Stimulated activated naive CD4-positive, alpha-beta T cell (primary cell): ENCODE measurements around the gene PRSS33.

Source experiments
- DNase-seq, 6 experiments: peaks; one replicate each; lab custom pipeline; 2025; lab: John Stamatoyannopoulos, UW

The PRSS33 gene

DNA sequence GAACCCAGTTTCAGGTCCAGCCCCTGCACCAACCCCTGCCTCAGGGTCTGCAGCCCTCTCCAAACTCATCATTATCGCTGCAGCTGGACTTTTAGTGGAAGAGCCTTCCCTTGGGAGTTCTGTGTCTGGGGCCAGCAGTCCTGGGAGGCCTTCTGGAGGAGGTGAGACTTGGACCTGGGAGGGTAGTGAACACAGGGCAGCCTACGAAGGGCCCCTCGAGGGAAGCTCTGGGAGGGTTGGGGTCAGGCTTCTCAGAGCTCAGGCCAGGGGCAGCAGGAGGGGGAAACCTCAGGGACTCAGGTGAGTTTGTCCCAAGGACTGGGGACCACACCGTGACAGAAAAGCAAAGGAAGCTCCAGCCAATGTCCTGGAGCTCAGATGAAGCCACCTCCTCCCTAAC, 46.2 kb downstream of the PRSS33 start:
- no peak for DNase-seq

DNA sequence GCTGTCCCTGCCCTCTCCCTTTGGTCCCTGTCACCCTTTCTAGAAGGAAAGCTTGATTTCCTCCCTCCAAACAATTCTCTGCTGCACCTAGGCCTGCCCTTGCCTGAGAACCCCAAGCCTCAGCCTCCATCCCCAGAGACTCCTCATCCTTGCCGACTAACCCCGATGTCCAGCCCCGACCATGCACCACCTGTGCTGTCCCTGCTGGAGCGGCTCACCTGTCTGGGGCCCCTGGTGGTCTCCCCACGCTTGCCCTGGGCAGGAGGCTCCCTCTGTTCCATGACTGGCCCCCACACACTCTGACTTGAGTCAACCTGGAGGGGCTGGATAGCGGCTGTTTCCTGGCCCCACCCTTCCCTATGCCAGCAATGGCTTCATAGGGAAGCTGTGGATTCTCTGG, 46.9 kb downstream of the PRSS33 start:
- no peak for DNase-seq

DNA sequence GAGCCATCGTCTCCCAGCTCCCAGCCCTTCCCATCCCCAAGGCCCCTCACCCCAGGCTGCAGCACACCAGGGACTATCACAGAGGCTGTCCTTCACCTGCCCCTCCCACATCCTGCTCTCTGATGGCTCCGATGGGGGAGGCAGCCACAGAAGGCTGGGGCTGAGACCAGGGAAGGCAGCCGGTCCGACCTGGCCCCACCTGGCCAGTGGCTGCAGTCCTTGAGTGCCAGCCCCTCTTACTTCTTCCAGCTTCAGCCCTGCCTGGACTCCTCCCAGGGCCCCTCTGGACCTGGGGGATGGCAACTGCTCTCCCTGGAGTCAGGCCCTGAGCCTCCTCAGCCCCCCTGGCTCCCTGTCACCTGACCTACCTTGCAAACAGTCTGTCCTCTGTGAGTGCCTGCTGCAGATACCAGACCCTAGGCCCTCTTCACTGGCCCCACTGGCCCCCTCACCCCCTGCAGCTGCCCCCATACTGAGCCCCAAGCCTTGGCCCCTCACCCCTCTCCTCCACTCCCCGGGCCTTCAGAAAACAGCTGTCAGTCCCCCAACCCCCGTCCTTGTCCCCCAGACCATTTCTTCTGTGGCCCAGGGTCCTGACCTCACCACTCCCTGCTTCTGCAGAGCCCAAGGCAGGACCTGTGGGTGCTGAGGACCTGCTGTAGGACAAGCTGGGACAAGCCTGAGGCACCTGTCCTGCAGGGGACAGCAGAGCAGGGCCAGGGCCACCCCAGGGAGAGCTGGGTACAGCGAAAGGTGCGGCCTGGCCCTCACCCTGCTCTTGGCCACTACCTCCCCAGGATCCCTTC, 47.5 kb downstream of the PRSS33 start:
- DNase-seq: no peak

DNA sequence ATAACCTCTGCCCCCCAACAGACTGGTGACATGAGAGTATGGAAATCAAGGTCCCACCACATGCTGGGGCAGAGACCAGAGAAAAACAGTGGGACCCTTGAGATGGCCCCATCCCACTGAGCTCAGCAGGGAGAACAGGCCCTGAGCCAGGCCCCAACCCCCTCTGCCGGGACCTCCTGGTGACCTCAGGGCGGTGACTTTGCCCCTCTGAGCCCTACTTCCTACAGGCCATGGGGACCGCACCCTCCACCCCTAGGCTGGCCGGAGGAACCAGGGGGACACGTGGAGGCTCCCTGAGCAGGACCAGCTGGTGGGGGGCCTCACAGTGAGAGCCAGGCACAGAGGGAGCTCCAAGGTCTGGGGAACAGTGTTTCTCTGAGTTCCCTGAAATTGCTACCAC, 48.7 kb downstream of the PRSS33 start:
- DNase-seq: no peak

DNA sequence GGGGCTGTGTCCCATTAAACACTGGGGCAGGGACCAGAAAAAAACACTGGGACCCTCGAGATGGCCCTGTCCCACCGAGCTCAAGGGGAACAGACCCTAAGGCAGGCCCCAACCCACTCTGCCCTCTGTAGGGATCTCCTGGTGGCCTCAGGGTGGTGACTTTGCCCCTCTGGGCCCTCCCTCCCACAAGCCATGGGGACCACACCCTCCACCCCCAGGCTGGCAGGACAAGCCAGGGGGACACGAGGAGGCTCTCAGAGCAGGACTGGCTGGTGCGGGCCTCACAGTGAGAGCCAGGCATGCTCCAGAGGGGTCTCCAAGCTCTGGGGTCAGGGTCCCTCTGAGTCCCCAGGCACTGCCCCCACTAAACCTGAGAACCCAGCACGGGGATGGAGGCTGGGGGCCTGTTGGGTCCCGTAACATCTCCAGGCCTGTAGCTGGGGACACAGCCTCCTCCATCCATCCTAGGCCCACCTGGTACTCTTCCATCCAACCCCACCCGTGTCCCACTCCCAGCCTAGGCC, 49.4 kb downstream of the PRSS33 start:
- no peak for DNase-seq

DNA sequence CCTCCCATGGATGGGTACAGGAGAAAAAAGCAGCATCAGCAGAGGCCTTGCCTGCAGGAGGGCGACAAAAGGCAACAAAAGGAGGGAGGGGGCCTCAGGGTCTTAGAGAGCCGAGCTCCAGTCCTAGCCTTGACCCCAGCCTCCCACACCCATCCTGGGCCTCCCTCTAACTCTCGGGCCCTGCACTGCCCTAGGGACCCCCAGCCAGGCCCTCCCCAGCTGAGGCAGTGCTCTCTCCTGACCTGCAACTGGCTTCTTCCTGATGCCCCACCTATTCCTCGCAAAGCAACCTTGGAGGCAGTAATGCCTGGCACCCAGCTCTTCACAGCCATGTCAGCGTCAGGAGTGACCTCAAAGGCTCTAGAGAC, 50.1 kb downstream of the PRSS33 start:
- no peak for DNase-seq

DNA sequence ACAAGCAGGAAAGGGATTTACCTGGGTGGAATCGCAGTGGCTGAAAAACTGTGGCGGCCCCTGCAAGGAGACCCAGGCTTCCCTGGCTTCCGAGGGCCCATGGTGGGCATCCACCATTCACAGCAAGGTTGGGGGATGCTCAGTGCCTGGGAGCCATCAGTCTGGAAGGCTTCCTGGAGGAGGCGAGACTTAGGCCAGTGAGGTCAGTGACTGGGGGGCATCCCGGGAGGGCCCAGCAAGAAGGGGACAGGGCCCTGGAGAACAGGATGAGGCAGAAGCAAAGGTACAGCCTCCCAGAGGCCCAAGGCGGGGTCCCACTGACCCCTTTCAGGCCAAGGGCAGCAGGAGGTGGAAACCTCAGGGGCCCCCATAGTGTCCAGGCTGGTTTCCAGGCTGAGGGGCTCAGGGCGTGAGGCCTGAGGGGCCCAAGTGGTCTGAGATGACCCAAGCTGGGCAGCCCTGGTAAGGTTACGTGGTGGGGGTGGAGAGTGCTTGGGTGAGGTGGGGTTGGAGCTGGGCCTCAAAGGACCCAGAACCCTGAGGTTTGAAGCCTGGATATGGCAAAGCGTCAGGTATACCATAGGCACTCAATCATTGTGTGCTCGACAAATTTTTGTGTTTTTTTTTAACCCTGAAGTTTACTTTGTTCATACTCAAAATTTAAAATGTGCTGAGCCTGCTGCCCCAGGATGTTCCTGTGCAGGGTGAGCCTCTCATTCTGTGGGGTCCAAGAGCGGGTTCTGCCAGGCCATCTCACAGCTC, 50.7 kb downstream of the PRSS33 start:
- no peak for DNase-seq

DNA sequence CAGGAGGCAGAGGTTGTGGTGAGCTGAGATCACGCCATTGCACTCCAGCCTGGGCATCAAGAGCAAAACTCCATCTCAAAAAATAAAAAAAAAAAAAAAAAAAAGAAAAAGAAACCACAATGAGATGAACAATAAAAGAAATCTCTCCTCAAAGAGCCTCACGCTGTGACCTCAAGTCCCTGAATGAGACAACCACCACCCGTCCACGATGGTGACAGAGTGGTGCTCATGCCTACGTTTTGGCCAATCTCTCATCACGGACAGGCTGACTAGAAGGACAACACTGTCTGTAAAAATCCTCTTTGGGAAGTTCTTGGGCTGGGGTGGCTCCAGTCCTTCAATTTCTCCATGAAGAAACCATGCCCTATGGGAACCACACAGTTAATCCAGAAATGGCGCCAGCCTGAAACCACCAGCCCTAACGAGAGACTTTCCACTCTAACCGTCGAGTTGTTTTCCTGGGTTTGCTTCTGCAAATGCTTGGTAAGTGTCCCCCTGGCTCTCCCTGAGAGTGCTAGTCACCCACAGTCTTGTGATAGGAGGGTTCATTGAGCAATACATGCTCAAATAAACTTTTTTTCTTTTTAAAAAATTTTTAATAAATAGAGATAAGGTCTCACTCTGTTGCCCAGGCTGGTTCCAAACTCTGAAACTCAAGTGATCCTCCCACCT, 52.4 kb downstream of the PRSS33 start:
- no peak for DNase-seq
